H9 (cell line): ENCODE measurements around the gene PDE2A. TPM values are rescaled to one million over a fixed set of nuclear protein-coding genes. Genes with fewer than 3 reads are reported as not detected.

ENCODE experiments used
- DNase-seq: peaks from one replicate; pipeline ENCODE4 v3.0.0-alpha.2; 2017
- H2AFZ ChIP-seq: one replicate; pipeline ENCODE4 v1.6.1; 2013; ENCODE audit warnings: mild to moderate bottlenecking, low read length, control low read depth, moderate library complexity
- H2AK5ac ChIP-seq: 2 replicates; pipeline ENCODE4 v1.6.1; 2013; ENCODE audit warnings: low read length, control low read depth, mixed read lengths; ENCODE audit not compliant: insufficient read length
- H2BK120ac ChIP-seq: one replicate; pipeline ENCODE4 v1.6.1; 2013; ENCODE audit warnings: low read depth, mild to moderate bottlenecking, low read length, control low read depth, inconsistent platforms; ENCODE audit not compliant: poor library complexity, severe bottlenecking
- H2BK12ac ChIP-seq: 2 replicates; pipeline ENCODE4 v1.6.1; 2013; ENCODE audit warnings: low read length, control low read depth, mixed read lengths, low read depth; ENCODE audit not compliant: insufficient read length
- H2BK15ac ChIP-seq: 2 replicates; pipeline ENCODE4 v1.6.1; 2013; ENCODE audit warnings: low read depth, low read length, control low read depth
- H2BK20ac ChIP-seq: one replicate; pipeline ENCODE4 v1.6.1; 2013; ENCODE audit warnings: low read depth, mild to moderate bottlenecking, low read length, control low read depth, inconsistent platforms; ENCODE audit not compliant: poor library complexity, severe bottlenecking
- H2BK5ac ChIP-seq: 2 replicates; pipeline ENCODE4 v1.6.1; 2013; ENCODE audit warnings: low read length, control low read depth, mixed read lengths; ENCODE audit not compliant: insufficient read length
- H3K14ac ChIP-seq: 2 replicates; pipeline ENCODE4 v1.6.1; 2013; ENCODE audit warnings: low read length, control low read depth; ENCODE audit not compliant: insufficient read depth
- H3K18ac ChIP-seq: 2 replicates; pipeline ENCODE4 v1.6.1; 2013; ENCODE audit warnings: low read depth, mild to moderate bottlenecking, mixed read lengths, low read length, control low read depth; ENCODE audit not compliant: insufficient read length
- H3K23ac ChIP-seq: 2 replicates; pipeline ENCODE4 v1.6.1; 2013; ENCODE audit warnings: low read length, control low read depth, mixed read lengths, low read depth; ENCODE audit not compliant: insufficient read length
- H3K23me2 ChIP-seq: 2 replicates; pipeline ENCODE4 v1.6.1; 2013; ENCODE audit warnings: low read depth, mild to moderate bottlenecking, mixed read lengths, low read length, control low read depth; ENCODE audit not compliant: insufficient read length, poor library complexity, severe bottlenecking
- H3K27ac ChIP-seq: 2 replicates; pipeline ENCODE4 v1.5.1; 2013; ENCODE audit warnings: low read length, control low read depth, mixed read lengths, low read depth; ENCODE audit not compliant: insufficient read length
- H3K27me3 ChIP-seq: 2 replicates; pipeline ENCODE4 v1.6.1; 2013; ENCODE audit warnings: low read length, control low read depth, inconsistent platforms; ENCODE audit not compliant: insufficient read depth
- H3K4ac ChIP-seq: 2 replicates; pipeline ENCODE4 v1.6.1; 2013; ENCODE audit warnings: low read depth, mild to moderate bottlenecking, control low read depth, inconsistent platforms, low read length, moderate library complexity
- H3K4me1 ChIP-seq: 2 replicates; pipeline ENCODE4 v1.6.1; 2013; ENCODE audit warnings: low read length, control low read depth, inconsistent platforms; ENCODE audit not compliant: insufficient read depth
- H3K4me2 ChIP-seq: 2 replicates; pipeline ENCODE4 v1.6.1; 2013; ENCODE audit warnings: low read length, control low read depth, mixed read lengths; ENCODE audit not compliant: insufficient read length, insufficient read depth
- H3K56ac ChIP-seq: 2 replicates; pipeline ENCODE4 v1.6.1; 2013; ENCODE audit warnings: low read depth, mild to moderate bottlenecking, mixed read lengths, low read length, control low read depth; ENCODE audit not compliant: insufficient read length
- H3K79me1 ChIP-seq: 2 replicates; pipeline ENCODE4 v1.6.1; 2013; ENCODE audit warnings: low read depth, mild to moderate bottlenecking, moderate library complexity, low read length, control low read depth, inconsistent platforms; ENCODE audit not compliant: insufficient read depth, poor library complexity, severe bottlenecking
- H3K79me2 ChIP-seq: 2 replicates; pipeline ENCODE4 v1.6.1; 2013; ENCODE audit warnings: low read length, control low read depth, inconsistent platforms; ENCODE audit not compliant: insufficient read depth
- H3K9ac ChIP-seq: 2 replicates; pipeline ENCODE4 v1.6.1; 2013; ENCODE audit warnings: low read length, control low read depth, mixed read lengths; ENCODE audit not compliant: insufficient read length; ENCODE audit errors: extremely low read depth
- H3K9me3 ChIP-seq: one replicate; pipeline ENCODE4 v1.6.1; 2013; ENCODE audit warnings: low read depth, low read length, inconsistent platforms; ENCODE audit not compliant: control insufficient read depth
- H3T11ph ChIP-seq: one replicate; pipeline ENCODE4 v1.6.1; 2013; ENCODE audit warnings: mild to moderate bottlenecking, low read length, control low read depth, inconsistent platforms
- H4K20me1 ChIP-seq: one replicate; pipeline ENCODE4 v1.6.1; 2013; ENCODE audit not compliant: control insufficient read depth, insufficient read length, insufficient read depth
- H4K5ac ChIP-seq: 2 replicates; pipeline ENCODE4 v1.6.1; 2013; ENCODE audit warnings: low read depth, mild to moderate bottlenecking, mixed read lengths, low read length, control low read depth; ENCODE audit not compliant: insufficient read length
- H4K8ac ChIP-seq: replicated peaks from 2 replicates; pipeline ENCODE4 v1.6.1; 2013; ENCODE audit warnings: low read length, control low read depth, mixed read lengths, low read depth; ENCODE audit not compliant: insufficient read length
- H4K91ac ChIP-seq: 2 replicates; pipeline ENCODE4 v1.6.1; 2013; ENCODE audit warnings: low read depth, mild to moderate bottlenecking, moderate library complexity, mixed read lengths, low read length, control low read depth; ENCODE audit not compliant: insufficient read length
- H3K27ac Mint-ChIP-seq, 3 experiments: 2 replicates in 2 of 3; 3 replicates in 1 of 3; pipeline ENCODE4 v1.8.0; 2020 to 2021; ENCODE audit warnings: mixed read lengths in 3 of 3, mild to moderate bottlenecking in 1 of 3, moderate library complexity in 1 of 3
- H3K27me3 Mint-ChIP-seq: 2 replicates; pipeline ENCODE4 v1.8.0; 2021; ENCODE audit warnings: low read depth, mild to moderate bottlenecking, moderate library complexity, mixed read lengths
- H3K36me3 Mint-ChIP-seq, 3 experiments: 2 replicates in 2 of 3; 3 replicates in 1 of 3; pipeline ENCODE4 v1.8.0; 2020 to 2021; ENCODE audit warnings: low read depth in 3 of 3, mixed read lengths in 3 of 3; ENCODE audit not compliant: insufficient read depth in 1 of 3
- H3K4me1 Mint-ChIP-seq, 2 experiments: 2 replicates each; pipeline ENCODE4 v1.8.0; 2020; ENCODE audit warnings: mixed read lengths in 2 of 2
- H3K4me3 Mint-ChIP-seq, 2 experiments: 2 replicates in 1 of 2; 3 replicates in 1 of 2; pipeline ENCODE4 v1.8.0; 2020 to 2021; ENCODE audit warnings: mild to moderate bottlenecking in 2 of 2, mixed read lengths in 2 of 2, moderate library complexity in 1 of 2
- H3K9me3 Mint-ChIP-seq, 2 experiments: 2 replicates in 1 of 2; 3 replicates in 1 of 2; pipeline ENCODE4 v1.8.0; 2020; ENCODE audit warnings: mild to moderate bottlenecking in 2 of 2, mixed read lengths in 2 of 2, moderate library complexity in 1 of 2
- CTCF ChIP-seq: fragments of 200-600 bp; sonication (generic); conservative IDR thresholded peaks from 3 replicates; pipeline ENCODE4 v1.8.0; 2021; ENCODE audit warnings: antibody characterized with exemption, mild to moderate bottlenecking
- WGBS: extraction: QIAGEN DNeasy Blood & Tissue Kit; methylation state at CpG from one replicate; pipeline ENCODE4 v1.1.7; 2013; ENCODE audit warnings: missing lambda C conversion rate, low lambda C conversion rate, mixed read lengths; ENCODE audit not compliant: insufficient read length; ENCODE audit errors: extremely low coverage; 5-methylcytosine and 5-hydroxymethylcytosine counted together
- total RNA-seq: library from RNA; stranded (reverse); gene quantifications from 2 replicates; pipeline ENCODE4 v1.2.1, GENCODE V29; 2021

PDE2A gene
- total RNA-seq, 1 experiment from 2014 or later: 3.4 TPM

- no peak for TF ChIP-seq CTCF
- H3K56ac ChIP-seq: no peak overlapping the region
- no peak overlapping the region for H3K9ac ChIP-seq
- WGBS: no CpG with 5 or more reads among the region's 17 CpGs
- H3T11ph ChIP-seq: no peak overlapping the region
- no peaks in the 10 kb centered on the region; the same call in 1 of the 2 replicates for H3K27me3 ChIP-seq
- peaks cover 3% of the 10 kb centered on the region for H3K23me2 ChIP-seq
- no peak overlapping the region for H2BK5ac ChIP-seq
- H4K8ac ChIP-seq: no peak overlapping the region
- no peaks in the 10 kb centered on the region for H3K79me1 ChIP-seq
- H2AK5ac ChIP-seq: no peak overlapping the region
- H2BK15ac ChIP-seq: no peak overlapping the region
- H2BK12ac ChIP-seq: no peak overlapping the region
- H3K4me2 ChIP-seq: no peak overlapping the region
- H3K27ac ChIP-seq: no peak overlapping the region
- H3K14ac ChIP-seq: no peak overlapping the region
- H4K20me1 ChIP-seq: no peaks in the 10 kb centered on the region
- H4K5ac ChIP-seq: no peak overlapping the region
- no peak overlapping the region for H2AFZ ChIP-seq
- no peaks in the 10 kb centered on the region for H3K79me2 ChIP-seq
- H3K18ac ChIP-seq: no peak overlapping the region
- H4K91ac ChIP-seq: no peak overlapping the region
- H3K9me3 ChIP-seq: no peaks in the 10 kb centered on the region
- no peak overlapping the region for H3K23ac ChIP-seq
- H3K4me1 ChIP-seq: no peaks in the 10 kb centered on the region; the same call in 1 of the 2 replicates
- Mint-ChIP-seq H3K4me1 (peaks cover 31 to 40% of the 10 kb centered on the region in 2 experiments), H3K27ac (peak overlapping the region in 1 of 3 experiments; percentile 2; a peak in 1 of 7 replicates), H3K36me3 (peaks cover 0 to 8% (median 5%) of the 10 kb centered on the region in 3 experiments; a peak in 4 of 7 replicates), H3K4me3 (no peak overlapping the region), H3K9me3 (no peaks in the 10 kb centered on the region; a peak in 2 of 5 replicates), H3K27me3 (peaks cover 50% of the 10 kb centered on the region)
- no peak for DNase-seq
- H3K4ac ChIP-seq: no peak overlapping the region
- no peak overlapping the region for H2BK20ac ChIP-seq
- no peak overlapping the region for H2BK120ac ChIP-seq
Observed at GRCh38 chr11:72681226-72682153, 7.3 kb upstream of the PDE2A start.
